Liver (tissue), 9 donors: ENCODE measurements around the gene SCAP. TPM values are rescaled to one million over a fixed set of nuclear protein-coding genes. Genes with fewer than 3 reads are reported as not detected.

Experiments
- DNase-seq: peaks from one replicate; pipeline ENCODE4 v3.0.0-alpha.2; 2017; ENCODE audit warnings: low spot score
- H3K27ac ChIP-seq, 2 donors: one replicate each; pipeline ENCODE4 v1.7.0; 2013; ENCODE audit warnings: inconsistent platforms in 2 of 2, low read length in 2 of 2, control low read depth in 1 of 2, low read depth in 1 of 2, mild to moderate bottlenecking in 1 of 2
- H3K27me3 ChIP-seq, 4 donors: one replicate each; pipeline versions ENCODE4 v1.6.1 to v1.7.0; 2013; ENCODE audit warnings: low read length in 3 of 4, inconsistent platforms in 1 of 4, mild to moderate bottlenecking in 1 of 4, moderate library complexity in 1 of 4; ENCODE audit not compliant: control insufficient read depth in 4 of 4, insufficient read depth in 4 of 4
- H3K36me3 ChIP-seq, 4 donors: one replicate each; pipeline versions ENCODE4 v1.6.1 to v1.7.0; 2013; ENCODE audit warnings: low read length in 3 of 4, mild to moderate bottlenecking in 3 of 4, low read depth in 1 of 4, moderate library complexity in 1 of 4; ENCODE audit not compliant: control insufficient read depth in 4 of 4, insufficient read depth in 3 of 4
- H3K4me1 ChIP-seq, 4 donors: one replicate each; pipeline versions ENCODE4 v1.6.1 to v1.7.0; 2013; ENCODE audit warnings: low read length in 3 of 4, mild to moderate bottlenecking in 3 of 4, moderate library complexity in 1 of 4; ENCODE audit not compliant: control insufficient read depth in 4 of 4, insufficient read depth in 4 of 4
- H3K4me3 ChIP-seq, 3 donors: one replicate each; pipeline versions ENCODE4 v1.6.1 to v1.7.0; 2013; ENCODE audit warnings: low read length in 3 of 3, control low read depth in 1 of 3, low read depth in 1 of 3, mild to moderate bottlenecking in 1 of 3
- H3K9ac ChIP-seq, 2 donors: one replicate each; pipeline ENCODE4 v1.7.0; 2013; ENCODE audit warnings: low read length in 2 of 2, mild to moderate bottlenecking in 2 of 2, moderate library complexity in 2 of 2, control low read depth in 1 of 2, low read depth in 1 of 2
- H3K9me3 ChIP-seq, 4 donors: one replicate each; pipeline versions ENCODE4 v1.6.1 to v1.7.0; 2013; ENCODE audit warnings: low read length in 3 of 4; ENCODE audit not compliant: control insufficient read depth in 4 of 4
- ATF3 ChIP-seq: IDR thresholded peaks from 2 replicates; pipeline ENCODE4 v1.6.1; 2016; ENCODE audit warnings: antibody characterized with exemption
- CTCF ChIP-seq: fragments of 150-350 bp; IDR thresholded peaks from 2 replicates; pipeline ENCODE4 v1.5.1; 2017; ENCODE audit warnings: improper control_type of control experiment, low read depth, low read length; ENCODE audit not compliant: missing input control
- EGR1 ChIP-seq, 2 donors: IDR thresholded peaks; 2 replicates each; pipeline ENCODE4 v1.6.1; 2016 to 2018; ENCODE audit warnings: antibody characterized with exemption in 2 of 2, low read depth in 2 of 2
- FOXA1 ChIP-seq: IDR thresholded peaks from 2 replicates; pipeline ENCODE4 v1.6.1; 2016; ENCODE audit warnings: antibody characterized with exemption
- FOXA2 ChIP-seq: IDR thresholded peaks from 2 replicates; pipeline ENCODE4 v1.6.1; 2016; ENCODE audit warnings: antibody characterized with exemption
- GABPA ChIP-seq, 2 donors: IDR thresholded peaks in 1 of 2; conservative IDR thresholded peaks in 1 of 2; 2 replicates each; pipeline ENCODE4 v1.6.1; 2016; ENCODE audit warnings: antibody characterized with exemption in 2 of 2, mild to moderate bottlenecking in 1 of 2, moderate library complexity in 1 of 2
- HNF4A ChIP-seq, 2 donors: conservative IDR thresholded peaks; 2 replicates each; pipeline ENCODE4 v1.6.1; 2016; ENCODE audit warnings: antibody characterized with exemption in 2 of 2, mild to moderate bottlenecking in 2 of 2
- HNF4G ChIP-seq: IDR thresholded peaks from 2 replicates; pipeline ENCODE4 v1.6.1; 2016; ENCODE audit warnings: antibody characterized with exemption
- JUND ChIP-seq, 2 donors: IDR thresholded peaks; 2 replicates each; pipeline ENCODE4 v1.6.1; 2016; ENCODE audit warnings: antibody characterized with exemption in 2 of 2
- MAX ChIP-seq: IDR thresholded peaks from 2 replicates; pipeline ENCODE4 v1.6.1; 2016; ENCODE audit warnings: antibody characterized with exemption
- NR2F2 ChIP-seq: IDR thresholded peaks from 2 replicates; pipeline ENCODE4 v1.6.1; 2016; ENCODE audit warnings: antibody characterized with exemption
- RAD21 ChIP-seq, 2 donors: IDR thresholded peaks; 2 replicates each; pipeline ENCODE4 v1.6.1; 2016; ENCODE audit warnings: antibody characterized with exemption in 2 of 2, mild to moderate bottlenecking in 2 of 2
- REST ChIP-seq: IDR thresholded peaks from 2 replicates; pipeline ENCODE4 v1.6.1; 2016; ENCODE audit warnings: antibody characterized with exemption, mild to moderate bottlenecking
- RXRA ChIP-seq, 2 donors: IDR thresholded peaks; 2 replicates each; pipeline ENCODE4 v1.6.1; 2017 to 2018; ENCODE audit warnings: antibody characterized with exemption in 2 of 2, mild to moderate bottlenecking in 1 of 2
- SP1 ChIP-seq: IDR thresholded peaks from 2 replicates; pipeline ENCODE4 v1.6.1; 2018; ENCODE audit warnings: antibody characterized with exemption, mild to moderate bottlenecking
- TAF1 ChIP-seq: conservative IDR thresholded peaks from 2 replicates; pipeline ENCODE4 v1.6.1; 2016; ENCODE audit warnings: antibody characterized with exemption, mild to moderate bottlenecking
- YY1 ChIP-seq: IDR thresholded peaks from 2 replicates; pipeline ENCODE4 v1.6.1; 2016; ENCODE audit warnings: antibody characterized with exemption, mild to moderate bottlenecking
- WGBS: extraction: QIAGEN DNeasy Blood & Tissue Kit; methylation state at CpG from one replicate; pipeline ENCODE4 v1.1.7; 2013; 5-methylcytosine and 5-hydroxymethylcytosine counted together
- polyA plus RNA-seq, 2 donors: library from polyadenylated mRNA; stranded (reverse) in 1 of 2; unstranded in 1 of 2; fragments of 200-250 nt in 1 of 2; fragments of >200 nt in 1 of 2; fragmentation: Nextera tagmentation in 1 of 2; extraction: Ambion mirVana in 1 of 2; gene quantifications; one replicate each; pipeline versions ENCODE4 v1.2.1 to v1.2.3, GENCODE V29; 2013 to 2015
- total RNA-seq, 2 donors: library from RNA; depleted of rRNA; stranded (reverse); fragments of >200 nt; gene quantifications; one replicate each; pipeline ENCODE4 v1.2.3, GENCODE V29; 2014
- TF ChIP-seq, protein P1 (sequence below): IDR thresholded peaks from 2 replicates; pipeline ENCODE4 v1.6.1; 2016; ENCODE audit warnings: antibody characterized with exemption
- donor health status: healthy.
- donor health status: healthy.
- donor health status: healthy.
- donor health status: healthy.
- donor health status: healthy.

Gene SCAP
- total and polyA plus RNA-seq, 4 donors = 25.9 to 84.8 (median 59.3) TPM

DNA sequence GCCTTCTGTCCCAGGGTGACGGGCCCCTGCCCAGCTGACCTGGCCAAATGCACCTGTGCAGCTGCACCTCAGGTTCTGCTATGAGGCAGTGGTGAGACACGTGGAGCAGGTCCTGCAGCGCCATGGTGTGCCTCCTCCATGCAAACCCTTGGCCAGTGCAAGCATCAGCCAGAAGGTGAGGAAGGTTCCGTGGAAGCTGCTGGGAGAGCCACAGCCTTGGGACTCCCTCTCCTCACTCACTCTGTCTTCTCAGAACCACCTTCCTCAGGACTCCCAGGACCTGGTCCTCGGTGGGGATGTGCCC, 63.3 kb downstream of the SCAP start (continued):
- no peak for TF ChIP-seq REST

DNA sequence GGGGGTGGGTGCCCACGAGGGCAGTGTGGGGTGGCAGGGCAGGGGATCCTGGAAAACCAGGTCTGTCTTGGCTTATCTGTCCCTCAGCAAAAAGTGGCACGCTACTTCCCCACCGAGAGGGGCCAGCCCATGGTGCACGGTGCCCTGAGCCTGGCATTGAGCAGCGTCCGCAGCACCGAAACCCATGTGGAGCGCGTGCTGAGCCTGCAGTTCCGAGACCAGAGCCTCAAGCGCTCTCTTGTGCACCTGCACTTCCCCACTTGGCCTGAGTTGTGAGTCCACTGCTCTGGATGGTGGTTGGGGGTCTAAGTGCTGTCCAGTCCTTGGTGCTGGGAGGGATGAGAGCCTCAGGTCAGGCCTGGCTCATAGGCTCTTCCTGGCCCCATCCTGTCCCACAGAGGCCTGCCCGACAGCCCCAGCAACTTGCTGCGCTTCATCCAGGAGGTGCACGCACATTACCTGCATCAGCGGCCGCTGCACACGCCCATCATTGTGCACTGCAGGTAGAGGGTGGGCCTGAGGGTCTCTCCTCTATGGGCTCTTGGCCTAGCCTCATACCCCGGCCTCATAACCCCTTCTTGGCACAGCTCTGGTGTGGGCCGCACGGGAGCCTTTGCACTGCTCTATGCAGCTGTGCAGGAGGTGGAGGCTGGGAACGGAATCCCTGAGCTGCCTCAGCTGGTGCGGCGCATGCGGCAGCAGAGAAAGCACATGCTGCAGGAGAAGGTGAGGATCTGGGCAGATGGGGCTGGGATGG, 63.9 kb downstream of the SCAP start:
- TF ChIP-seq SP1 = no peak
- WGBS = 95% methylated on average over 24 of the region's 24 CpGs

GRCh38 chr3:47410801-47411646, 64.7 kb downstream of the SCAP start:
- Histone ChIP-seq H3K9me3 (no peaks in the 10 kb centered on the region), H3K4me1 (no peaks in the 10 kb centered on the region), H3K36me3 (peaks cover 23 to 85% (median 42%) of the 10 kb centered on the region in 4 donors), H3K27ac (no peak overlapping the region), H3K9ac (no peak overlapping the region), H3K4me3 (no peak overlapping the region), H3K27me3 (no peaks in the 10 kb centered on the region)
- no peak for TF ChIP-seq TAF1
- no peak for TF ChIP-seq EGR1 (IDR thresholded peaks at IDR 0.05; ENCODE audit: low read depth in 2 of 2)
- no peak for TF ChIP-seq JUND (IDR thresholded peaks at IDR 0.05)
- no peak for TF ChIP-seq GABPA (IDR thresholded peaks at IDR 0.05 in 1 of 2, conservative IDR thresholded peaks at IDR 0.05 in 1 of 2)
- no peak for TF ChIP-seq REST
- no peak for TF ChIP-seq HNF4A (conservative IDR thresholded peaks at IDR 0.05)
- TF ChIP-seq FOXA2 = no peak
- no peak for TF ChIP-seq RXRA (IDR thresholded peaks at IDR 0.05)
- no peak for TF ChIP-seq MAX
- no peak for TF ChIP-seq ATF3
- TF ChIP-seq HNF4G = no peak
- no peak for TF ChIP-seq FOXA1
- TF ChIP-seq, protein P1, sequence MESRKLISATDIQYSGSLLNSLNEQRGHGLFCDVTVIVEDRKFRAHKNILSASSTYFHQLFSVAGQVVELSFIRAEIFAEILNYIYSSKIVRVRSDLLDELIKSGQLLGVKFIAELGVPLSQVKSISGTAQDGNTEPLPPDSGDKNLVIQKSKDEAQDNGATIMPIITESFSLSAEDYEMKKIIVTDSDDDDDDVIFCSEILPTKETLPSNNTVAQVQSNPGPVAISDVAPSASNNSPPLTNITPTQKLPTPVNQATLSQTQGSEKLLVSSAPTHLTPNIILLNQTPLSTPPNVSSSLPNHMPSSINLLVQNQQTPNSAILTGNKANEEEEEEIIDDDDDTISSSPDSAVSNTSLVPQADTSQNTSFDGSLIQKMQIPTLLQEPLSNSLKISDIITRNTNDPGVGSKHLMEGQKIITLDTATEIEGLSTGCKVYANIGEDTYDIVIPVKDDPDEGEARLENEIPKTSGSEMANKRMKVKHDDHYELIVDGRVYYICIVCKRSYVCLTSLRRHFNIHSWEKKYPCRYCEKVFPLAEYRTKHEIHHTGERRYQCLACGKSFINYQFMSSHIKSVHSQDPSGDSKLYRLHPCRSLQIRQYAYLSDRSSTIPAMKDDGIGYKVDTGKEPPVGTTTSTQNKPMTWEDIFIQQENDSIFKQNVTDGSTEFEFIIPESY = no peak
- no peak for TF ChIP-seq RAD21 (IDR thresholded peaks at IDR 0.05)
- TF ChIP-seq SP1 = no peak
- no peak for TF ChIP-seq YY1
- TF ChIP-seq CTCF = no peak
- TF ChIP-seq NR2F2 = no peak
- DNase-seq = no peak
- 96% methylated on average over 30 of the region's 30 CpGs for WGBS

More for the DNA sequence above, 63.9 kb downstream of the SCAP start:
- Histone ChIP-seq H3K9me3 (no peaks in the 10 kb centered on the region), H3K4me3 (no peak overlapping the region), H3K36me3 (peaks cover 24 to 88% (median 43%) of the 10 kb centered on the region in 4 donors), H3K27ac (no peak overlapping the region), H3K9ac (no peak overlapping the region), H3K27me3 (no peaks in the 10 kb centered on the region), H3K4me1 (no peaks in the 10 kb centered on the region)
- no peak for DNase-seq
